AG09309 (cell line): ENCODE data around the gene ZNHIT3.

Source experiments
- DNase-seq: peaks from one replicate; pipeline ENCODE4 v3.0.0-alpha.2; 2010; ENCODE audit warnings: low read depth
- H3K4me3 ChIP-seq: 2 replicates; pipeline ENCODE4 v1.5.1; 2011; ENCODE audit warnings: mild to moderate bottlenecking, low read depth, low read length, moderate library complexity; ENCODE audit not compliant: control insufficient read depth
- CTCF ChIP-seq: IDR thresholded peaks from 2 replicates; pipeline ENCODE4 v1.5.1; 2011; ENCODE audit warnings: mild to moderate bottlenecking, low read depth, low read length, inconsistent platforms; ENCODE audit not compliant: insufficient read depth, control insufficient read depth; ENCODE audit errors: missing control alignments

ZNHIT3 gene

GRCh38 chr17:36511216-36511615, 24.7 kb downstream of the ZNHIT3 start:
- DNase-seq = no peak
- no peak overlapping the region for H3K4me3 ChIP-seq
- no peak for TF ChIP-seq CTCF

GRCh38 chr17:36512641-36513040, 26.2 kb downstream of the ZNHIT3 start:
- no peak for TF ChIP-seq CTCF
- H3K4me3 ChIP-seq = no peak overlapping the region
- DNase-seq = no peak

GRCh38 chr17:36514856-36515255, 28.4 kb downstream of the ZNHIT3 start:
- no peak overlapping the region for H3K4me3 ChIP-seq
- no peak for TF ChIP-seq CTCF
- DNase-seq = no peak

GRCh38 chr17:36515837-36516236, 29.4 kb downstream of the ZNHIT3 start:
- DNase-seq = no peak
- no peak overlapping the region for H3K4me3 ChIP-seq
- TF ChIP-seq CTCF = no peak

- no peak overlapping the region for H3K4me3 ChIP-seq
- DNase-seq = no peak
- no peak for TF ChIP-seq CTCF
Observed at GRCh38 chr17:36523113-36523512, 36.6 kb downstream of the ZNHIT3 start.

- DNase-seq = no peak
- H3K4me3 ChIP-seq = no peak overlapping the region
- no peak for TF ChIP-seq CTCF
Observed at GRCh38 chr17:36524428-36524876, 38.0 kb downstream of the ZNHIT3 start.

- H3K4me3 ChIP-seq = no peak overlapping the region
- DNase-seq = no peak
- no peak for TF ChIP-seq CTCF
Observed at GRCh38 chr17:36525113-36525512, 38.6 kb downstream of the ZNHIT3 start.
